ENCODE measurements around the gene FIG4.
"Not testable (repeated sequence)": the region's sequence is repeated elsewhere in the genome, so short reads cannot be mapped to it uniquely, and the experiment has no call there.

The FIG4 gene

DNA sequence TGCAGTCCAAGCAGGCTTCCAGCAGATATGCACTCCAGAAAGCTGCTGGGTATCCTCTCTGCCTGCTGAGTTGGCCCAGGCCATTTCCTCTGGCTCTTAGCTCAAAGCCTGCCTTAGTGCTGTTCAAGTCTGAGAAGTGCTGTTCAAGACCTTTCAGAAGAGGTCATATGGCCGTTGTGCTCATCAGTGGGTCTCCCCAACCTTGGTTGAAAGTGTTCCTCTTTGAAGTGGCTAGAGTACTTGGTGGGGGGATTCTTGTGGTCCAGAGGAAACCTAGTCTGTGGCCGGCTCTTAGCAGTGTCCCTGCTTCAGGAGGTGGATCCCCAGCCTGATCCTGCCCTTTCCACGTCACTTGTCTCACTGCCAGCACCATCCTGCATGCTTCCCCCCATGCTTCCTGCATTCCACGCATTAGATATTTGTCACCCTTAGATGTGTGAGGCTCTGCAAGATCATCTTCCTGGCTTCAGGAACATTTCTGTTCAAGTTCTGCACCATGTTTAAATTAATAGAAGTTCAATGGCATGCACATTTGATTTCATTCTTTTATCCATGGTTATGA lies 105.0 kb downstream of the FIG4 start:
- DNase-seq (ENCODE audit: low read depth) = no peak

DNA sequence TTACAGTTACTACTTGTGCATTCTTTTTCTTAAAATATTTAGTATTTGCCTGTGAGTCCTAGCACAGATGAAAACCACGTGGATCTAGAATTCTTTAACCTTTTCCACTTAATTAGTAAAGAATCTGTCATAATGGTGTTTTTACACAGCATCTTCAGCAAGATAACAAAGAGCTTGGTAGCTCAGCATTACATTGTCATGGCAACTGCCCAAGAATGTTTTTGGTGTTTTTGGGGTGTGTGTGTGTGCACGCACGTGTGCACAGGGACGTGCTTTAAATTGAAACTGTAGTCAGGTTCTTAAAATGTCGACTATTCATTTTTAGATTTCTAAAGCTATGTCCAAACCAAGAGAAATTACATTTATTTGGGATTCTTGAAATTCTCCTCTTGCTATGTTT lies 108.0 kb downstream of the FIG4 start:
- no peak for DNase-seq (ENCODE audit: low read depth)

DNA sequence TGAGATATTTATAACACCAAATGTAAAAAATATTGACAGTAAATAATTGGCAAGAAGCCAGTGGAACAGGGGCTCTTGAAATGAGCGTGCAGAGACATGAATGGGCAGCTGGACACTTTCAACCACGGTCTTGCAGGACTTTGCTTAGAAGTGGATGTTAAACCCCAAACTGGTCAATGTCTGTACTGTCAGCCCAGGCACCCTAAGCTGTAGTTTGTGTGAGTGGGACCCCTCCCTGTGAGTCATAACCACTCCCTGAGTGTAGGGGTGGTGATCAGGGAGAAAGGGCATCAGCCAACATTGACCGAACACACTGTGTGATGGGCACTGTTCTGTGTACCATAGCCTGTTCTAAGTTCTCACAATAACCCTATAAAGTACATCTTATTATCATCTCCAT lies 108.6 kb downstream of the FIG4 start:
- DNase-seq (ENCODE audit: low read depth) = no peak

DNA sequence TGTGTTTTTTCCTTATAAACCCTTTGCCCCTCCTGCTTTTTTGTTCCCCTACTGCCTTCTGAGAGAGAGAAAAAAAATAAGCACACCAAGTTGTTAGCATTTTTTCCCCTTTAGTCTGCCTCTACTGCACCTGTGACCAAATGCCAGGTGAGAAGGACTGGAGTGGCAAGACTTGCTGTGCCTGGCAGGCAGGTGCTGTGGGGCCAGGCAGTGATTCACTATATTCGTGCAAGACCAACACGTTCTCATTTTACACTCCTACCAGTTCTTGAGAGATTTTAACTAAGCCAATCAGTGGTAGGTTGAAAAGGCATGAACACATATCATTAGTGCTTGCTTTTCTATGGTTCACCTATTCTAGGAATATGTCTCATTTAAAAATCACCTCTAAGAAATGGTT lies 109.7 kb downstream of the FIG4 start:
- no peak for DNase-seq (ENCODE audit: low read depth)

DNA sequence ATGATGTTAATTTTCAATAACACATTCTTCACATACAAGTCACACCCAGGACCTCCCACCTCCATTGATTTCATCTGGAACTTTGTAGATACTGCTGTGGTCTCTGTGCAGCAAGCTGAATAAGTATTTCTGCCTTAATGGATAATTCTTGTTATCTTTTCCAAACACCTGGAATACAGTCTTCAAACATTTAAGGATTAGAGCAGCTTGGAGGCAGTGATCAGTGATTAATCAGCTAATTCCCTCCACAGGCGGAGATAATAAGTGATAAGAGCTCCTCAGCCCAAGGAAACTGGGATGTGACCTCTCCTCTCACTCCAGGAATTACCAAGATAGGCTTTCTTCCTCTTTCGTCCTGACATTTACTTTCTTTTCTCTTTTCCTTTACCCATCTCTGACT lies 110.7 kb downstream of the FIG4 start:
- no peak for DNase-seq (ENCODE audit: low read depth)

DNA sequence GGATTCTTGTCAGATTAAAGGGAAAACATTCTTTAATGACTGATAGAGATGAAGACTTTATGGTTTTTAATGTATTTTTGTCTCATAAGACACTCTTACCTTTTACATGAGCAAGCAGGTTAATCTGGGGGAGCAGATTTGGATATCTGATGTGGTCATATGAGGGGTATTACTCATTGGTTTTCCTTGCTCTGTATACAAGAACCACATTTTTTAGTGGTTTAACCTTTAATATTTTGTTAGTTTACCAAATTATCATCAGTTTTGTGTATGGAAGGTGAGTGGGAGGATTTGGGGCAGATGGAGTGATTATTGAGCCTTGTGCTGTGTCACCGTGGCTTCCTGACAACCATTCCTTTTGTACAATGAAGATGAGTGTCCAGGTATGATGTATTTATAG lies 112.9 kb downstream of the FIG4 start:
- DNase-seq (ENCODE audit: low read depth) = no peak

DNA sequence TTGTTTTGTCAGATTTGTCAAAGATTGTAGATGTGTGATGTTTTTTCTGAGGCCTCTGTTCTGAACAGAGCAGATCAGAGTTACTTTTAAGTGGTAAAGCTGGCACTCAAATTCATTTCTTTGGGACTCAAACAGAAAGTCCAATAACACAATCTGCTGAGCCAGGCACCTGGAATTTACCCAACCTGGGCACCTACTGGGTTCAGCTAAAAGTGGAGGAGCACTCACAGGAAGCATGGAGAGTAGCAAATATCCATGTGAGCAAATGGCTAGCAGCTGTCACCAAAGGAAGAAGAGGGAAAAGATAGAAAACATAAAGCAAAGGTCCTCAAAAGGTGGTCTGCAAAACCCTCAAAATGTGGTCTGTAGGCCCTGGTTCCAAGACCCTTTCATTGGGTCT lies 116.8 kb downstream of the FIG4 start:
- no peak for DNase-seq (ENCODE audit: low read depth)

DNA sequence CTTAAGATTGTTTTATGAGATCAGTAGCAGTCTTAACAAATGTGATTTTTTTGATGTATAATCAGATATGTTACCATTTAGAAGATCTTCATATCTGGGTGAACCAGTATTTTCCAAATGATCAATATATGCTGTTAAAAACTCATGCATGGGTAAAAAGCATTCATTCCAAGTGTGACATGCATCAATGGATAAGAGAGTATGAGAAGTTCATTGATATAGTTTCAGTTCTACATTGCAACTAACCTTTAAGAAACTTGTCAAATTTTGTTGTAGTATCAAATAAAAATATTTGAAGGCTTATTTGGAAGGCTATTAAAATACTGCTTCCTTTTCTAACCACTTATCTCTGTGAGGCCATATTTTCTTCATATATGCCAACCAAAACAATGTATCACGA lies 117.7 kb downstream of the FIG4 start:
- no peak for DNase-seq (ENCODE audit: low read depth)

DNA sequence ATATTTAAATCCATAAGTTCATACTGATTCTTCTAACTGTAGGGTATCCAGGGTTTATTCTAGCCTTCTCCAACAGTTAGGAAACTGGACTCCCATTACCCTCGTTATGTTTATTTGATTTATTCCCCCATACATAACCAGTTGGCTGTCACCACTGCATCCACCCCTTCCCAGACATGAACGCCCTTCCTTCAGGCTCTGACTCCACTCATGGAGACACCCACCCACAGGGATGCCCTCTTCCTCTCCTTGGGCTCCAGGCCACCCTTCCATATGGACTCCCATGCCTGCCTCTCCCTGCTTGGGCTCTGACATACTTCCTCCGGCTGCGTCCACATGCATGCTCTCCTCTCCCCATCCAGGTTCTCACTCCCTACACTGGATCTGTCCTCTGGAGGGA lies 124.0 kb downstream of the FIG4 start:
- no peak for DNase-seq (ENCODE audit: low read depth)

DNA sequence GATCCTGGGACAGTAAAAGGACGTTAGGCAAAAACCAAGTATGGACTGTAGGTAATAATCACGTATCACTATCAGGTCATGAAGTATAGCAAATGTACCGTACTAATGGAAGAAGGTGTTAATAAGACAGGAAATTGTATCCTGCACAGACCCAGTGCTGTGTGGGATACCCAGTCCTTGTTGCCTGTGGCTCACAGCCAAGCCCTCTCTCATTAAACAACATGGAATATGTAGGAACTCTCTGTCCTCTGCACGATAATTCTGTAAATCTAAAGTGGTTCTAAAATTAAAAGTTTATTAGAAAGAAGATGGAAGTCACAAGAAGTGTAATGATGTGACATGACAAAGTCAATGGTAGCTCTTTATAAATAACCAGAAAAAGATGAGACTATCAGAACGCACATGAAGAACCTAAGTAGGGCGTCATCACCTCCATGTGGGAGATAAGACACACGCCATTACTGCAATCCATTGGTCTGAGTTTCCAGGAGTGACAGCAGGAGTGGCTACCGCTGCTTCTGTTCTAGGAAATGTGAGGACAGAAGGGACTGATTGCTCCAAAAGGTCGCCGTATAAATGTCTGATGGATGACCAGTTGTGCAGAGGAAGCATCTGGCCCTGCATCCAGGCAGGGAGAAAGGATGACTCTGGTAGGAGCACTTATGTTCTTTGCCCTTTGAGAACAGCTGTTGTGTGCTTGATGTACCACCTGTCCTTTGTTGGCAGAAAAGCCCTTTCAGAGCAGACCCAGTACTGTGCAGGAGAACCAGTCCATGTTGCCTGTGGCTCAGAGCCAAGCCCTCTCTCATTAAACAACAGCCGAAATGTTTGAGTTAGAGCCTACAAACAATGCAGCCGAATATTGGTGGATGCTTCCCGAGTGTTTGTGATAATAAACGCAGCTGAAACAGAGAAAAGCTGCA lies 125.6 kb downstream of the FIG4 start:
- DNase-seq (ENCODE audit: low read depth) = no peak

DNA sequence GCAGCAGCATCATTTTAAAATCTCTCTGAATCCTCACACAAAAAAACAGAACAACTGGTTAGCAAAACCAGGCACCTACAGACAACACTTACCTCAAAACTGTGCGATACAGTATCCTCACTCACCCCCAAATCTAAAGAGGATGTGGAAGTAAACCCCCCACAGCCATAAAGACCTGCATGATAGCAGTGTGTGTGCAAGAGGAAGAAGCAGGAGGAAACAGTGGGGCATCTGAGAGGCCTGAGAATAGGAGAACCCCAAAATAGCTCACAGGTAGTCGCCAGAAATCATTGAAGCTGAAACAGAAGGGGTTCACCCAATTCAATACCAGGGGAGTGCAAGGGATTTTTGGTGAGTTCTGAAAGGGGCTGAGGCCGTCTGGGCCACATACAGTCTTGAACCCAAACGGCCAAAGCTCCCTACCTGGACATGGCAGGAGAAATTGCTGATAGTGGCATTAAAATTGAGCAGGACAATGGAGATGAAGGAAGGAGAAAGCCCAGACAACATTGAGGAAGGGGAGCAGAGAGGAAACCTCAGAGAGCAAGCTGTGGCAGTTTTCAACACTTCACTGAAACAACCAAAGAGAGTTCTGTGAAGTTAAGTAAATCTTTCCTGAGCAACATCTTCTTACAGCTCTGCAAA lies 129.7 kb downstream of the FIG4 start:
- no peak for DNase-seq (ENCODE audit: low read depth)

DNA sequence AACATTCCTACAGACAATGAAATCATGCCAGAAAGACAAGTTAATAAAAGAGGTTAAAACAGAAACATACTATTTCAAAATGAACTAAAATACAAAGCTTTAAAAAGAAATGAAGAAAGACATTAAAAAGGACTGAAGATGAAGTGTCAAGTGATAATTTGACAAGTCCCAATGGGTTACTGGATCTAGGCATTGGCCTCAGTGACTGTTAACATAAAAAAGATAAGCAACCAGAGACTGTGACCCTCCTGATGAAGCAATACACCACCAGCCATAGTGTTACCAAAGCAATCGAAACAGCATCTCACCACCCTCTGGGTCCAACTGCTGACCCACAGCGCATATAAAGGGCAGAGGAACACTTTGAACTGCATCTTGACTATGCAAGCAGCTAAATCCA lies 130.3 kb downstream of the FIG4 start:
- DNase-seq (ENCODE audit: low read depth) = no peak

DNA sequence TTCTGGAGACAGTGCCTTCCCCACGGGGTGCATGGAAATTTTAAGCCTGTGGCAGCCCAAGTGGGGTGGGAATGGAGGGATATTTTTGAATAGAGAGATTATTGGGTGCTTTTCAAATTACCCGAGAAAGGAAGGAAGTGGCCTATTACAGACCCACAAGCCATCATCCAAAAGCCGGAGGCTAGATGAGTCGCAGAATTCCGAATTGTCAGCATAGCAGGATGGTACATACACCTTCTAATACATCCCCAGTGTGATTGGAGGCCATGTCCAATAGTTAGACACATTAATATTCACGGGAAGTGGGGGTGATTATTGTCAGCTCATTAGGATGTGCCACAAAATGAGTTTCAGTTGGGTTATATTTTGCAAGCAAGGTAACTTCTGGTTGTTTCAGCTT lies 133.0 kb downstream of the FIG4 start:
- no peak for DNase-seq (ENCODE audit: low read depth)

DNA sequence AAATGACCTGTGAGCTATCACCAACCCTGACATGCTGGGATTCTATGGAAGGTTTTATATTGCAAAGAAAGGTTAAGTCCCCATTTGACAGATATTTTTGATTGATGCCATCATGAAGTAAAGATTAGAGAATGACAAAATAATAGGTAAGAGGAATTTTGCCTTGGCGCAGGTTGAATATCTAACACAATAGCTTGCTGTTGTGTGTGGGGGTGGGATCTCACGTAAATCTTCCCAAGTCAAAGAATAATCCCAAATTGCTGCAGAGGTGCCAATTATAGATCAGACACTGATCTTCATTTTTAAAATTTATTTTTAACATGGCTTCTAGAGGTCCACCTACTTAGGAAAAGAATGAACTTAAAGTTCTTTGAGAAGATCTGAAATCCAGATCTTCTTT lies 135.5 kb downstream of the FIG4 start:
- DNase-seq (ENCODE audit: low read depth) = no peak

DNA sequence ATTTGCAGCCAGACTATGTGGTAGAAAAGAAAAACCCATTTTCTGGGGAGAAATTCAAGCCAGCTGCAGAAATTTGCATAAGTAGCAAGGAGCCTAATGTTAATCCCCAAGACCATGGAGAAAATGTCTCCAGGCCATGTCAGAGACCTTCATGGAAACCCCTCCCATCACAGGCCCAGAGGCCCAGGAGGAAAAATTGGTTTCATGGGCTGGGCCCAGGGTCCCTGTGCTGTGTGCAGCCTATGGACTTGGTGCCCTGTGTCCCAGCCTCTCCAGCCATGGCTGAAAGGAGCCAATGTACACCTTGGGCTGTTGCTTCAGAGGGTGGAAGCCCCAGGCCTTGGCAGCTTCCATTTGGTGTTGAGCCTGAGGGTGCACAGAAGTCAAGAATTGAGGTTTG lies 140.3 kb downstream of the FIG4 start:
- DNase-seq (ENCODE audit: low read depth) = not testable (repeated sequence)

DNA sequence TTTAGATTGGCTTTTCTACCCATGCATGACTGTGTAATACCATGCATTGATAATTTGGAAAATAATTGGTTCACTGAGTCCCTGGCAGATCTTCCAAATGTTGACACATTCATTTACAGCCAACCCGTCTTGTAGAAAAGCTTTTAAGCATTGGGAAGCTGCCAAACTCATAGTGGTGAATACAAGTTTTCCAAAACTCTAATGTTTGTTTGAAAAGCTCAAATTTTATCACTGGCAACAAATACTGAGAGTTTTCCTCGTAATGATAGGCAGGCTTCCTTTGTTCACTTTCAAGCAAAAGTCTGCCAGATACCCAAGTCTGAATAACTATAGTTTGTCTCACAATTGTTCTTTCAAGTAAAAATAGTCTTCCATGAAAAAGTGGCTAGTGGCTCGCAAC lies 143.0 kb downstream of the FIG4 start:
- no peak for DNase-seq (ENCODE audit: low read depth)

DNA sequence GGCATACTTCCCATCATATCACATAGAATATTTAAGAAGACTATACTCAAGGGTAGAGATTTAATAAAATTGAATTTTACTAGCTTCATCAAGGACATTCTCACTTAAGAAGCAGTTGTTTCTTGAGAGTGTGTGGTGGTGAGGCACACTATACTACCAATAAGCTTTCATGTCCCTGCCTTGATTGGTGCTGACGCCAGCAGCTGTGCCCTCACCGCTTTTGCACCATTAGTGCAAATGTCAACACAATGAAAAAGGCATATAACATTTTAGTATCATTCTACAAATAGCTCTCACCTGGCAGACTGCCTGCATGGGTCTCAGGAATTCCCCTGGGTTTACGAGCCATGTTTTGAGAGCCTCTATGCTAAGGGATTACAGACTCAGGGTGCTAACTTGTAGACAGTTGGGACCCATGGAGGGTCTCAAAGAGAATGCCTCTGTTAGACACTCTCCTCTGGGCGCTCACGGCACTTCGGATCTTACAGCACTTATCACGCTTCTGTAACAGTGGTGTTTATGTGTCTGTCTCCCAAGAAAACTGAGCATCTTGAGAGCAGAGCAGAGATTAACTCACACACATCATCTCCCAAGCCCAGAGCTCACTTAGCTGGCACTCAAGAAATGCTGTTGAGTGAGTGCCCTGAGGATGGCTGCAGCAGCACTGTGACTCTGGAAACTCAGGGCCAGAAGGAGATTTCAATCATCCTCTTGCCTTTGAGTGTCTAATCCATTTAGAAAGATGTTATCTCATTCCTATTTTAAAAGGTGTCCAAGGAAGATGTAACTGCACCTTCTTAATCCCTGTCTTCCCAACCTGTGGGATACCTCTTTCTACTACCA lies 143.7 kb downstream of the FIG4 start:
- no peak for DNase-seq (ENCODE audit: low read depth)

DNA sequence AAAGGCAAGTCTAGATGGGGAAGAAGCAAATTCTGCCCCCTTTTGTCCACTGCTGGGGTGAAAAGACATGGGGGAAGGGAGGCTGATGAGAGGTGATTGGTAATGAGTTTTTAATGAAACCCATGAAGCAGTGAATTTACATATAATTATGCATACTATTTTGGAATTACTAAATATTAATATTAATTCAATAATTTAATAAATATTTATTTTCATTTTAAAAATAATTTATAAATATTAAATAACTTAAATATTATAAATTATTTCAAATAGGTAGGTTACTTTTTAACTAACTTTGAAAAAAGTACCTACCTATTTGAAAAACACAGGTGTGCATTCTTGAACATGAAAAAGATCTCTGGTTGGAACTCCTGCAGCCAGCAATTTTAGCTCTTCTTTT lies 148.9 kb downstream of the FIG4 start:
- no peak for DNase-seq (ENCODE audit: low read depth)

DNA sequence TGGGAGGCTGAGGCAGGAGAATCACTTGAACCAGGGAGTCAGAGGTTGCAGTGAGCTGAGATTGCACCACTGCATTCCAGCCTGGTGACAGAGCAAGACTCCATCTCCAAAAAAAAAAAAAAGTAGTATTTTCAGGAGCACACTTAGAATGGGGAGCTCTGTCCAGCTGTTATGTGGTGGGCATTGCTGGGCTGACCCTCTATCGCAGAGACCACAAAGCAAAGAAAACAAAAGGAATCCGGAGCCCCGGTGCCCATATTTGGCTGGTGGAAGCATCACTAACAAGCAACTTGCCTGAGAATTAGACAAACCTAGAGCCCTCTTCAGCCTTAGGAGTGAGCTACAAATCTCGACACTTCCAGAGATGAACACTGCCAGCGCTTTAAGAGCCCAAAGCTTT lies 149.7 kb downstream of the FIG4 start:
- no peak for DNase-seq (ENCODE audit: low read depth)

DNA sequence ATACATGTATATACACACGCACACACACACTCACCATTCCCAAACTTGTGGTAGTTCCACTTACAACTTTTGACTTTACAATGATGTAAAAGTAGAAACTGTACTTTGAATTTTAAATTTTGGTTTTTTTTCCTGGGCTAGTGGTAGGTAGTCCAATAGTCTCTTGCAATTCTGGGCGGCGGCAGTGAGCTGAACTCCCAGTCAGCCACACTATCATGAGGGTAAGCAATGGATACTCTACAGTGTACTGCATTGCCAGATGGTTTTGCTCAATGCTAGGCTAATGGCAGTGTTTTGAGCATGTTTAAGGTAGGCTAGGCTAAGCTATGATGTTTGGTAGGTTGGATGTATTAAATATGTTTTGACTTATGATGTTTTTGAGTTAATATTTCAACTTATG lies 150.8 kb downstream of the FIG4 start:
- no peak for DNase-seq (ENCODE audit: low read depth)

DNA sequence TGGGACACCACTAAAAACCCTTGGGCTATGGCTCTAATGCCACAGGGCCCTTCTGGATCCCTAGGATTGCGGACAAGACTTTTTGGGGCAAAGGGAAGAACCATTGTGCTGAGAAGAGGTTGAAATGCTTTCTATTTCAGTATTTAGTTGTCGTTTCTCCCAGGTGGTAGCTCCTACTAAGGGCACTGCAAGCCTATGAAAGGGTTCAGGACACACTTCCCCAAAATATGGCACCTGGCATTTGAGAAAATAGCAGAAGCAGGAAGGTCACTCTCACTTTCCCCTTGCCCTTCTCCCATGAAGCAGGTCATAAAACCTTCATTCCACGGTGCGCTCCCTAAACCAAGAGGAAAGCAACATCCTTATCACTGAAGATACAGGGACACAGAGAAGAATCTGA lies 161.6 kb downstream of the FIG4 start:
- DNase-seq (ENCODE audit: low read depth) = no peak

DNA sequence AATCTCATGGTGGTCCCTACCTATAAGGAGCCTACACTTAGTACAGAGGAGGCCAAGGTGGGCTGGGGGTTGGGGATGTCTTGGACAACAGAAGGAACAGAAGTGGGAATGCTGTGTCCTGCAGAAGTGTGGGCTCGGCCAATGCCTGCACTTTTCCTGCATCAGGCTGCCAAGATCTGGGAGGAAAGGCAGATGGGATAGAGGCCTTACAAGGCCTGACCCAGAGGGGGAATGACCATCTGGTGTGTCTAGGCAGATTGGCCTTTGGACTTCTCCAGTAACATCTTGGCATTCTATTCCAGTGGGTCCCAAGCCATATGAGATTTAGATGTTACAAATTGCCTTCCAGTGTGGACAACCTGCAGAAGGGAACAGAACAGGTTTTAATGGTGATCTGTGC lies 162.3 kb downstream of the FIG4 start:
- DNase-seq (ENCODE audit: low read depth) = no peak

DNA sequence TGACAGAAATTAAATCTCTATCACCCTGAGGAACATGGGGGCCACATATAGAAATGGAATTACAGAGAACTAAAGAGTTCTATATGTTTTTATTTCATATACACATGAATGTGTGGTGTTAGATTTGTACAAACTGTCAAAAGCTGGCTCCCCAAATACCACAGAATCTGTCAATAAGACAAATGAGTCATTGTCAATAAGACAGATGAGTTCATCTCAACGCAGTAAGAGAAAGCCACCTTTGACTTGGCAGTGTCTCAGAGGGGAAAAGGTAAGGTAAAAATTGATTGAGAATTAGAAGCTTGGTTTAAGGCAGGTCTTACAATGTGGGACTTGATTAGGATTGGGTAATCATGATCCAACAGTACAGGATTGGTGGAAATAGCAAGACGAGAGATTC lies 162.9 kb downstream of the FIG4 start:
- DNase-seq (ENCODE audit: low read depth) = no peak

Data from stimulated activated CD8-positive, alpha-beta memory T cell treated with anti-CD3 and anti-CD28 coated beads, Interleukin-15, amount 100 ng/mL, for 24 hours (primary cell).